Sigmoid colon (tissue), 7 donors: ENCODE data around the gene BRD3. TPM values are rescaled to one million over a fixed set of nuclear protein-coding genes. Genes with fewer than 3 reads are reported as not detected.

Source experiments
- DNase-seq: peaks from one replicate; pipeline ENCODE4 v3.0.0-alpha.2; 2019
- H3K27ac ChIP-seq, 4 donors: fragments of 200-600 bp; sonication (generic); one replicate each; pipeline ENCODE4 v1.5.1; 2016 to 2019; ENCODE audit warnings: mild to moderate bottlenecking in 1 of 4
- H3K27me3 ChIP-seq, 3 donors: fragments of 200-600 bp; sonication (generic); one replicate each; pipeline ENCODE4 v1.5.1; 2019; ENCODE audit warnings: mild to moderate bottlenecking in 1 of 3
- H3K36me3 ChIP-seq, 4 donors: fragments of 200-600 bp; sonication (generic); one replicate each; pipeline ENCODE4 v1.5.1; 2016 to 2019
- H3K4me1 ChIP-seq, 4 donors: fragments of 200-600 bp; sonication (generic); one replicate each; pipeline ENCODE4 v1.5.1; 2017 to 2019
- H3K4me3 ChIP-seq, 4 donors: fragments of 200-600 bp; sonication (generic); one replicate each; pipeline ENCODE4 v1.5.1; 2017 to 2019; ENCODE audit warnings: mild to moderate bottlenecking in 2 of 4, moderate library complexity in 1 of 4
- H3K9me3 ChIP-seq, 4 donors: fragments of 200-600 bp in 3 of 4; sonication (generic) in 3 of 4; one replicate each; pipeline versions ENCODE4 v1.5.1 to v1.6.1; 2013 to 2019
- CTCF ChIP-seq, 4 experiments: fragments of 450-650 bp in 3 of 4; fragments of 200-600 bp in 1 of 4; IDR thresholded peaks; one replicate each; pipeline ENCODE4 v1.5.1; 2016 to 2019; ENCODE audit warnings: antibody characterized with exemption in 4 of 4, mild to moderate bottlenecking in 3 of 4, moderate library complexity in 2 of 4
- EP300 ChIP-seq, 4 donors: sonication (generic); formaldehyde crosslinking; IDR thresholded peaks; one replicate each; pipeline ENCODE4 v1.6.1; 2017; ENCODE audit warnings: antibody characterized with exemption in 4 of 4
- POLR2A ChIP-seq, 2 donors: fragments of 450-650 bp; IDR thresholded peaks; one replicate each; pipeline ENCODE4 v1.6.1; 2016; ENCODE audit warnings: antibody characterized with exemption in 2 of 2, mild to moderate bottlenecking in 2 of 2, moderate library complexity in 2 of 2
- POLR2AphosphoS5 ChIP-seq, 4 donors: sonication (generic); formaldehyde crosslinking; IDR thresholded peaks; one replicate each; pipeline ENCODE4 v1.6.1; 2017; ENCODE audit warnings: antibody characterized with exemption in 4 of 4
- WGBS, 2 donors: extraction: QIAGEN DNeasy Blood & Tissue Kit; methylation state at CpG; one replicate each; pipeline ENCODE4 v1.1.7; 2013; 5-methylcytosine and 5-hydroxymethylcytosine counted together
- intact Hi-C: fragments of 100-400 bp; cut with DNase I; formaldehyde crosslinking; loops from one replicate; pipeline ENCODE4 v1.15.1; 2023
- polyA plus RNA-seq, 3 donors: library from polyadenylated mRNA; stranded (reverse); fragments of 200-250 nt; gene quantifications; one replicate each; pipeline ENCODE4 v1.2.3, GENCODE V29; 2013
- total RNA-seq, 4 donors: library from RNA; depleted of rRNA; stranded (reverse); fragments of >200 nt; gene quantifications; one replicate each; pipeline ENCODE4 v1.1.0, GENCODE V29; 2016
- donor health status: healthy with polysubstance abuse.
- donor health status: Bipolar disorder and iron deficiency.
- donor health status: healthy.

BRD3 gene
- total and polyA plus RNA-seq, 7 donors, result 4.4 to 34.5 (median 21.8) TPM

DNA sequence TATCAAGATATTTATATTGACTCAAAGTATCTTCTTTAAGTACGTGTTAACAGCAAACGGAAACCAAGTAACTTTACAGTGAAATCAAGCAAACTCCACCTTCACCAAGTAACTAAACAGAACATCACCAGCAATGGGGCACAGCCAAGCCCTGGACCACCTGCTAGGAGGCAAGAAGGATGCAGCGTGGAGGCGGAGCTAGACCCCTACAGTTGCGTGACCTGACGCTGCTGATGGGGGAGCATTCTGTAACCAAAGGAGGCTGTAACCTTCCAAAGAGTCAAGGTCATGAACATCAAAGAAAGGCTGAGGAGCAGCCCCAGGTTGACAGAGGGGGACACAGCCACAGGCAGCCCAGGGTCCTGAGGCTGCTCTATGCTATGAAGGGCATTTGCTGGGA is 81.8 kb downstream of the BRD3 start:
- no peaks in the 10 kb centered on the region for H3K9me3 ChIP-seq
- TF ChIP-seq EP300 (IDR thresholded peaks at IDR 0.05), result no peak
- TF ChIP-seq POLR2A (IDR thresholded peaks at IDR 0.05), result no peak
- TF ChIP-seq CTCF (IDR thresholded peaks at IDR 0.05), result no peak
- TF ChIP-seq POLR2AphosphoS5 (IDR thresholded peaks at IDR 0.05), result no peak
- no peak overlapping the region for H3K4me3 ChIP-seq
- intact Hi-C loops, result no loop called here
- 75 to 90% methylated on average over 6 of the region's 6 CpGs for WGBS, 2 donors
- no peaks in the 10 kb centered on the region for H3K36me3 ChIP-seq
- no peak for DNase-seq
- H3K27ac ChIP-seq, result no peak overlapping the region
- H3K4me1 ChIP-seq, result peaks cover 0 to 13% (median 11%) of the 10 kb centered on the region in 4 donors
- H3K27me3 ChIP-seq, result no peaks in the 10 kb centered on the region

- TF ChIP-seq POLR2A (IDR thresholded peaks at IDR 0.05) (no peak), POLR2AphosphoS5 (IDR thresholded peaks at IDR 0.05) (no peak), EP300 (IDR thresholded peaks at IDR 0.05) (no peak), CTCF (IDR thresholded peaks at IDR 0.05) (no peak)
- Histone ChIP-seq H3K27me3 (no peaks in the 10 kb centered on the region), H3K9me3 (no peaks in the 10 kb centered on the region), H3K4me1 (peaks cover 0 to 20% (median 16%) of the 10 kb centered on the region in 4 donors), H3K27ac (no peak overlapping the region), H3K4me3 (no peak overlapping the region), H3K36me3 (no peaks in the 10 kb centered on the region)
- peak; percentile 61 for DNase-seq
- intact Hi-C loops, result no loop called here
- 88 to 90% methylated on average over 25 of the region's 25 CpGs for WGBS, 2 donors
Measured at GRCh38 chr9:133982971-133983720, 84.7 kb downstream of the BRD3 start.

- peak; percentile 53 for DNase-seq
- Histone ChIP-seq H3K36me3 (no peaks in the 10 kb centered on the region), H3K27ac (no peak overlapping the region), H3K4me1 (peaks cover 0 to 20% (median 16%) of the 10 kb centered on the region in 4 donors), H3K9me3 (no peaks in the 10 kb centered on the region), H3K4me3 (no peak overlapping the region), H3K27me3 (no peaks in the 10 kb centered on the region)
- TF ChIP-seq CTCF (IDR thresholded peaks at IDR 0.05) (no peak), EP300 (IDR thresholded peaks at IDR 0.05) (no peak), POLR2A (IDR thresholded peaks at IDR 0.05) (no peak), POLR2AphosphoS5 (IDR thresholded peaks at IDR 0.05) (no peak)
- 90 to 95% methylated on average over 28 of the region's 28 CpGs for WGBS, 2 donors
- intact Hi-C loops, result no loop called here
Measured at GRCh38 chr9:133981958-133982681, 85.7 kb downstream of the BRD3 start.

DNA sequence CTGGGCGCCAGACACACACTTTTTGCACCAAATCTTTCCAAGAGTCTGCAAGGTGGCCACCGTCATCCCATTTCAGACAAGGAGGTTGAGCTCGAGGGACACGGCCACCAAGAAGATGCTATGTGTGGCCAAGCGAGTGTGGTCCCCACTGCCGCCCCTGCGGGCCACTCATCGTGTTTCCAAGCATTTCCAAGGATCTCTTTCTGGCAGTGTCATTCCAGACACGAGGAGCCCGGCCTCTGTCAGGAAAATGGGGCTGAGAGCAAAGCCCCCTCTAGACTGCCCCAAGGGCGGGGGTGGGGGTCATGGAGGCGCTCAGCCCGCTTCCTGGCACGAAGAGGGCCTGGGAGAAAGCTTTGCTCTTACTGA is 86.3 kb downstream of the BRD3 start:
- Histone ChIP-seq H3K27me3 (no peaks in the 10 kb centered on the region), H3K4me3 (no peak overlapping the region), H3K4me1 (peaks cover 0 to 20% (median 16%) of the 10 kb centered on the region in 4 donors), H3K36me3 (no peaks in the 10 kb centered on the region), H3K27ac (no peak overlapping the region), H3K9me3 (no peaks in the 10 kb centered on the region)
- DNase-seq, result no peak
- intact Hi-C loops, result no loop called here
- 92 to 94% methylated on average over 14 of the region's 14 CpGs for WGBS, 2 donors
- TF ChIP-seq CTCF (IDR thresholded peaks at IDR 0.05) (no peak), POLR2AphosphoS5 (IDR thresholded peaks at IDR 0.05) (no peak), POLR2A (IDR thresholded peaks at IDR 0.05) (no peak), EP300 (IDR thresholded peaks at IDR 0.05) (no peak)
